ENCODE results near the gene TRAF3IP3.

Gene TRAF3IP3

DNA sequence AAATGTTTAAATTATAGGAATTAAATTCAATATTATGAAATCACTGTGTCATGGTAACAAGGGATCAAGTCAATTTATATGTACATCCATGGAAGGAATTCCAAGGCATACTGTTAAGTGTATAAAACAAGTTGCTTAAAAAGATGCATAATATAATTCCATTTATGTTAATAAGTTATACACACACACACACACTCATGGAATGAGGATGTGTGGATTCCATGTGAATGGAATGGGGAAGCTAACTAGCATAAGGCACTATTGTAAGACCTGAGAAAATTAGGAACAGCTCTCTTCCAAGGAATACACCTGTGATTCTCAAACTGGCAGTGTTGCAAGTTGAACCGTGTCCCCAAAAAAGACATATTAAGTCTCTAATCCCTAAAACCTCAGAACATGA, 17.6 kb upstream of the TRAF3IP3 start:
- no peak for DNase-seq (ENCODE audit: low spot score)

- DNase-seq (ENCODE audit: low spot score), result no peak
Measured at GRCh38 chr1:209741193-209741592, 14.7 kb upstream of the TRAF3IP3 start.

- no peak for DNase-seq (ENCODE audit: low spot score)
Measured at GRCh38 chr1:209741889-209742288, 14.0 kb upstream of the TRAF3IP3 start.

- no peak for DNase-seq (ENCODE audit: low spot score)
Measured at GRCh38 chr1:209742409-209743144, 13.3 kb upstream of the TRAF3IP3 start.

DNA sequence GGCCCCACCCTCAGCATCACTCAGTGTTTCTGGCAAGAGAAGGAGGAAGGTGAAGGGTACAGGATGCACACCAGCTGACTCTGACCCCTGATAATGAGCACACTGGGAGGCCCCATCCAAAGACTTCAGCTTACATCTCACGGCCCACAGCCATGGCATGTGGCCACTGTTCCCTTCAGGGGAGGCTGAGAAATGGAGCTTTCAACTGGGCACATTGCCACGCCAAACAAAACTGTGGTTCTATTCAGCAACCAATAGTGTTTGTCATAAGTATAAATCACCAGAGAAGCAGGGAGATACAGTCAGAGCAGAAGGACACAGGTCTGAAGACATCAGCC, 12.7 kb upstream of the TRAF3IP3 start:
- DNase-seq (ENCODE audit: low spot score), result no peak

GRCh38 chr1:209746451-209747165, 9.2 kb upstream of the TRAF3IP3 start:
- no peak for DNase-seq (ENCODE audit: low spot score)

DNA sequence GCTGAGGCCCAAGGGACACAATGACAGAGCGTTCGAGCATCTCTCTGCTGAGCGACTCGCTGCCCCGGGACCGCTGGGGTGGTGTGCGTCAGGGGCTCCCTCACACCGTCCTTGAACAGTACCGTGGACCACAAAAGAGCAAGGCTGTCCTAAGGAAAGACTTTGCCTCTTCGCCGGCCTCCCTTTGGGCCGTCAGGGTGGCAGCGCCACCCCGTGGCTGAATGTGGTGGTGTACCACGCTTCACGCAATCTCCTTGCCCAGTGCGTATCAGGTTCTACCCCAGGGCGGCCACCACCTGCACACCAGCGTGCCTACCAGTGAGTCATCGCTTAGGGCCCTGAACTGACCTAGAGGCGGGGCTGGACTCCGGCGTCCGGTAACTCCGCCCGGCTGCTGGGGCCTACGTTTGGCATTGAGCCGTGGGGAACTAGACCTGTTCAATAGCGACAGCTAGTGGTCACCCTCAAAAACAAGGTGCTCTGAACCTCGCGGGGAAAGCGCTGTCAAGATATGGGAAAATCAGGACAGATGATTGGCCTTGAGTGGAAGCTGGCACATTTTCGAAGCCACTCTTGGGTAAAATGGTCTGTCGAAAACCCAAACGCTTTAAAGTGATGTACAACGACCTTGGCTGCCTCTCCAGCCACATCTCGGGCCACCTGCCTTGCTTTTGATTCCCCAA, 8.1 kb upstream of the TRAF3IP3 start:
- peak; percentile 65 for DNase-seq (ENCODE audit: low spot score)

DNA sequence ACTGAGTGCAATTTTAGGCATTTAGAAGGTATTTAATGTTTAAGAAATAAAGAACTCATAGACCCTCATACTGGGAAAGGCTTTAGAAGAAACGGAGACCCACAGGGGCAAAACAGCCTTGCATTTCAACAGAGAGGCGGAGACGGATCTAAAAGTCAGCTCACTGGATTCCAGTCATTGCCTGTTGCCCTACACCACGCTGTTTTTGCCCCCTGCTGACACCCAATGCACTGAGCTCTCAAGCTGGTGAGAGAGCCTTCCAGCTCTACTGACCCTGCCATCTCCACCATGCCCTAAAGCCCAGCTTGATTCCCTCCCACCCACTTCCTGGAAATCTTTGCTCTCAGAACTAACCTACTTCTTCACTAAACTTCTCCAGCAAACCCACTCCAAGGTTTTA, 7.2 kb upstream of the TRAF3IP3 start:
- no peak for DNase-seq (ENCODE audit: low spot score)

DNA sequence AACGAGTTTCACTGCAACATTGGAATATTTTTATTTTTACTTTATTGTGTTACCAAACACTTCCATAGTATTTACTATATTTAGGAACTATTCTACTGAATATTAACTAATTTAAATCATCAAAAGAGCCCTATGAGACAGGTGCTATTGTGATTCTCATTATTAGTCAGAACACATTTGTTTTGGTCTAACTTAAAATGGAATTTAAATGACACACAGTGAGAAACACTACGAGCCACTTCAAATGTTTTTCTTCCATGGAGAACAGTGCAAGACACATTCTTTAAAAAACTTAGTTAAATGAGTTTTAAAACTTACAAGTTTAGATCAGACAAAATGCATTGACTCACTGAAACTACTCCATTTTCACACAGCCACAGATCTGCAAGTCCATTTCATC, 6.6 kb upstream of the TRAF3IP3 start:
- DNase-seq (ENCODE audit: low spot score), result no peak

GRCh38 chr1:209749670-209750323, 6.1 kb upstream of the TRAF3IP3 start:
- DNase-seq (ENCODE audit: low spot score), result no peak

DNA sequence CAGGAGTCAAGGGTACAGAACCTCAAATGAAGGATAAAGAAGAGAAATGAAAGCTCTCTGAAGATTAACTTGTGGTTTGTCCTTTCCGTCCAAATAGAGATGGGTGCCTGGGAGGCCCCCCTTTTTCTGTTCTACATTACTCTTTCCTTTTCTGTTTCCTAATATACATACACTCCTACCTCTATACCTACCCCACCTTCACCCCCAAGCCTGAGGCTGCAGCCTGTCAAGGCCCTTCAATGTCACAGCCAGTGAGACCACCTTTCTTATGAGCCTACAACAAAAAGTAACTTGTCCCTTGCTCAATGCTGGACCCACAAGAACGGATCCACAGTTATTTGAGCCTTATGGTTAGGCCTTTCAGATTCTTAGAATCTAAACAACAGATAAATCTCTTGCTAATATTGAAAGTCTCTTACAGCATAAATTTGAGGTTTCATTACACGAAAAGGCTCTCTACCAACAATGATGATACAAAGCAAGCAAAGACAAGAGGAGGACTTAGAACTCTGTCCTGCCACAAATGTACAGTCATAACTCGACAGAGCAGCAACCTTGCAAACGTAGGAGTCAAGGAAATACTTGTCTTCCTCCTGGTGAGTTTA, 4.1 kb upstream of the TRAF3IP3 start:
- no peak for DNase-seq (ENCODE audit: low spot score)

DNA sequence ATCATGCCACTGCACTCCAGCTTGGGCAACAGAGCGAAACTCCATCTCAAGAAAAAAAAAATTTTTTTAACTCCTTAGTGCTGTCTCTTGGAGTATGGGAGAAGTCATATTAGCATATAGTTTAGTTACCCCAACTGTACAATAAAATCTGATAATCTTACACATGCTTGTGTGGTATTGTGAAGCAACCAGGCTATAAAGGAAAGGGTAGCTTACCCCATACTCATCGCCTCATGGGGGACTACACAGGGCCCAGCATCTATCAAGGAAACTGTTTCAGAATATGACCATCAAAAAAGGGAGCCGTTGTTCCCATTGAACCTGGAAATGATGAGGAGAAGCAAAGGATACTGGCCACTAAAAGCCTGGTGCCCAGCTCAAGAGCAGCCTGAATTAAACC, 3.0 kb upstream of the TRAF3IP3 start:
- no peak for DNase-seq (ENCODE audit: low spot score)

DNA sequence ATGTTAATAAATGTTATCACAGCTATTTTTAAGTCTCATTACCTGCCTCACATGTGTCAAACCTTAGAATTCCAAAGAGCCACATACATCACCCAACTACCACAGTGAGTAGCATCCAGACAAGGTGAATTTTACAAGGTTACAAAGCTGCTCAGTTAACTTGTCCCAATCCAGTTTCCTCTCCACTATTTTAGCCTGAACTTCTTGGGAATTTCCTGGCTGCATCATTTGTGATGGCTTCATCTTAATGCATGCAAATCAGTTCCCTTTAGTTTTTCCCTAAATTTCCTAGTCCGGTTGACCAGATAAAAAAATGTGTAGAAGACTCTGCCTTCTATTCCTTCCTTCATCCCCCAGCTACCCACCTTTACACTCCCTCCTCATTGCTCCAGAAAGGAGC, 597 bp upstream of the TRAF3IP3 start:
- DNase-seq (ENCODE audit: low spot score), result no peak

DNA sequence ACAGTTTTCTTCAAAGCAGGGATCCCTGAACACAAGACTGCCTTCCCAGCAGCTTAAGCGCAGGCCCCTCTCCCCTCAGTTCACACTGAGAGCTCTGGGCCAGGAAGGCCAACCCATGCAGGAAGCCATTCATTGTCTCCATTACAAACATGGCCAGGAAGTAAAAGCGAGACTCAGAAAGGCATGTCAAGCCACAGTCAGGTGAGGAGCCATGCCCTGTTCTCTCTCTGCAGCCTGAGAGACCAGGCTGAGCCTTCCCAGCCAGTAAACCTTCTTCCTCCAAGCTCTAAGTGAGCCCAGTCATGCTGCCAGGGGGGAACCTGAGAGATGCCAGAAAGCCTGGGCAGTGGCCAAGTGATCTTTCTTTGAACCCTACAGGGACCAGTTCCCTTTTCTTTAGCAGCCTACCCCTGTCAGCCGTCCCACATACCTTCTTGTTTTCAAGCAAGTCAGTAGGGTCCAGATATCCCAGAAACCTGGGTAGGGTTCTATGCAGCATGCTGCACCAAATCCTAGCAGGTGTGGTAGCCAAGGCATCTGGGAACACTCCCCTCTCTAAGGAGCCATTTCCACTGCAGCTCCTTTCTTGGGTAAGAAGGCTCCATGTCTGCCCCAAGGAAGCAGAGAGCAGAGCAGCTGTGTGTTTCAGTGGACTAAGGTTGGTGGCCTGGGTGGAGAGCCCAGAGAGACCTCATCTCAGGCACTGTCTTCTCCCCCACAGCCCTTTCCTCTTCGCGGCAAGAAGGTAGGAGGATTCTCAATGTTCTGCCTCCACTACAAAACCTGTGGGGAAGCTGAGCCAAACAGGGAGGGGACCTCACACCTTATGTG, 977 bp downstream of the TRAF3IP3 start:
- no peak for DNase-seq (ENCODE audit: low spot score)

DNA sequence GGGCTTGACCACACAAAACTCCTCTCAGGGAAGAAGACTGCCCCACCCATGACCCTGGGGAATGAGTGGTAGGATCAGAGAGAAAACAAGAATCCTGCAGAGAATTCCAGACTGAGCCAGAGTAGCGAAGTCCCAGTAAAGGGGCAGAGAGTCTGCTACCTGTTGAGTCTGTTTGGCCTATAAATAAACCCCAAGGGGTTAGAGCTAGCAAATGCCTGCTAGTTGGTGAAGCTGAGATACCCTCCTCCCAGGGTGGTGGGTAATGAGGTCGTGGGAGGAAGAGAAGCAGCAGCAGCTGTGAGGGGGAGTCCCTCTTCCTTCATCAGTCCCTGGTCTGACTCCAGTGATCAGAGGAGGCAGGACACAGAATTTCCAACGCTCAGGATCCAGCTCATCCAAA, 2.5 kb downstream of the TRAF3IP3 start:
- DNase-seq (ENCODE audit: low spot score), result no peak

- DNase-seq (ENCODE audit: low spot score), result no peak
Measured at GRCh38 chr1:209759829-209760359, 4.0 kb downstream of the TRAF3IP3 start.

GRCh38 chr1:209761011-209761635, 5.3 kb downstream of the TRAF3IP3 start:
- no peak for DNase-seq (ENCODE audit: low spot score)

DNA sequence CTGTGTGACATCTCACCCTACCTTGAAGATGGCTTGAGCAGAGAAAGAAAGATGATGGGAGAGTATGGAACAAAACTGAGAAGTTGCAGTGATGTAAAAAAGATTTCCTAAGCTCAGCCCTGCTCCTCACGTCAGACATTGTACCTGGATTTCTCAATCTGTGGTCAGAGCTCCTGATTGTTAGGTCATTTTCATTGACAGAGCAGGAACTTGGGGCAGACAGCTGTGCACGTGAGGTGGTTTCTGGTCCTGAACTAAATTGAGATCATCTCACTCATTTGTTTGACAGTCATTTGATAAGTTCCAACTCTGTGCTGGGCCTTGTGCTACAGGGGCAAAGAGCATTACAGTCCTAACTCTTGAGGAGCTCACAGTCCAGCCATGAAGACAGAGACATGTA, 10.2 kb downstream of the TRAF3IP3 start:
- no peak for DNase-seq (ENCODE audit: low spot score)

DNA sequence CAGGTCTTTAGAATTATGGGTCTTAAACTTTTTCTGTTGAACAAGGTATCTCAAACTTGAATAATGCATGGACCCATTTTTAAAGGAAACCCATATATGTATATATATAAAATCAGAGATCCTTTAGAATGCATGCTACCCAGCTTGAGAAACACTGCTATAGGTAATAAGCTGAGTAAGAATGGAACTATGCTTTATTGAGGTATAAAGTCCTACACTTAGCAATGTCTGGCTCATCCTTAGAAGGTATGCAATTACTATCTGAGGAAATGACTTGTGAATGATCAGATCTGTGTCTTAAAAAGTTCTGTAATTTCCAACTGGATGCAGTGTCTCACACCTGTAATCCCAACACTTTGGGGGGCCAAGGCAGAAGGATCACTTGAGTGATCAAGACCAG, 11.2 kb downstream of the TRAF3IP3 start:
- DNase-seq (ENCODE audit: low spot score), result no peak

GRCh38 chr1:209767706-209768105, 11.9 kb downstream of the TRAF3IP3 start:
- no peak for DNase-seq (ENCODE audit: low spot score)

DNA sequence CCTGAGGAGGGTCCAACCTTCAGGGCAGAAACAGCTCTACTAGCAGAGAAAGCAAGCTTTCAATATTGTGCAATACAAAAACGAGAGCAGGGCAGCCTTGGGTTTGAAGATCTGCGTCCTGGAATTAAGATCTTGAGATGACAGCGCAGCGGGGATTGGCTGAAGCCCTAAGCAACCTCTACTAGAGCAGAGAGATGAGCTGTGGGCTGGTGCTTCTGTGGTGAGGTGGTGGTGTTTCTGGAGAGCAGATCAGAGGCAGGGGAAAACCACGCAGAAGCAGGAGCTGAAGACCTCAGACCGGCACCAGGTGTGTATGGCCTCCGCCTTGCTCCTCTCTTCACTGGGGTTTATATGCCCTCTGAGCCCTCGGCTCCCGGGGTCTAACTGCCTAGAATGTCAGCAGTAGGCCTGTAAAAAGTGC, 12.5 kb downstream of the TRAF3IP3 start:
- DNase-seq (ENCODE audit: low spot score), result no peak
